WTC11 (cell line): ENCODE data around the gene NDUFB10. TPM values are rescaled to one million over a fixed set of nuclear protein-coding genes. Genes with fewer than 3 reads are reported as not detected.

ENCODE experiments used
- ATAC-seq: fragments of 200-7000 bp; cut with Tn5 transposase; 2 replicates; pipeline ENCODE4 v1.10.0; 2021; ENCODE audit warnings: mild to moderate bottlenecking, moderate library complexity
- CTCF ChIA-PET: fragments of 300-600 bp; sonication (Branson Sonifier 250); formaldehyde crosslinking; loops from one replicate; lab custom pipeline; 2021; ENCODE audit warnings: antibody characterized with exemption; lab: Charles Lee
- POLR2A ChIA-PET: fragments of 350-600 bp; sonication (Branson Sonifier 250); formaldehyde crosslinking; loops from one replicate; lab custom pipeline; 2021; ENCODE audit warnings: antibody characterized with exemption; lab: Charles Lee
- DNase-seq: peaks from one replicate; pipeline ENCODE4 v3.0.0; 2021; ENCODE audit warnings: low spot score
- H3K27ac Mint-ChIP-seq: 2 replicates; pipeline ENCODE4 v1.8.0; 2021; ENCODE audit warnings: mixed read lengths
- H3K27me3 Mint-ChIP-seq: 2 replicates; pipeline ENCODE4 v1.8.0; 2021; ENCODE audit warnings: low read depth, mild to moderate bottlenecking, moderate library complexity, mixed read lengths
- H3K36me3 Mint-ChIP-seq: 2 replicates; pipeline ENCODE4 v1.8.0; 2021; ENCODE audit warnings: mixed read lengths
- H3K4me1 Mint-ChIP-seq: 2 replicates; pipeline ENCODE4 v1.8.0; 2022; ENCODE audit warnings: mixed read lengths
- H3K4me3 Mint-ChIP-seq: 2 replicates; pipeline ENCODE4 v1.8.0; 2021; ENCODE audit warnings: mild to moderate bottlenecking, moderate library complexity, mixed read lengths
- H3K9me3 Mint-ChIP-seq: 2 replicates; pipeline ENCODE4 v1.8.0; 2021; ENCODE audit warnings: mixed read lengths
- CBFB ChIP-seq: sonication (generic); formaldehyde crosslinking; IDR thresholded peaks from 2 replicates; pipeline ENCODE4 v1.8.1; 2022; ENCODE audit warnings: mild to moderate bottlenecking, low read depth, missing genetic modification reagents
- ETV6 ChIP-seq: sonication (generic); formaldehyde crosslinking; IDR thresholded peaks from 2 replicates; pipeline ENCODE4 v1.8.1; 2022; ENCODE audit warnings: mild to moderate bottlenecking, missing genetic modification reagents
- FOXP1 ChIP-seq: sonication (generic); formaldehyde crosslinking; IDR thresholded peaks from 2 replicates; pipeline ENCODE4 v1.8.0; 2022; ENCODE audit warnings: missing genetic modification reagents, mild to moderate bottlenecking, moderate library complexity, borderline replicate concordance
- NR2C2 ChIP-seq: sonication (generic); formaldehyde crosslinking; IDR thresholded peaks from 2 replicates; pipeline ENCODE4 v1.8.0; 2022; ENCODE audit warnings: mild to moderate bottlenecking, missing genetic modification reagents
- SMAD3 ChIP-seq: sonication (generic); formaldehyde crosslinking; IDR thresholded peaks from 2 replicates; pipeline ENCODE4 v1.8.0; 2022; ENCODE audit warnings: missing genetic modification reagents, mild to moderate bottlenecking, borderline replicate concordance
- TCF7 ChIP-seq: sonication (generic); formaldehyde crosslinking; IDR thresholded peaks from 2 replicates; pipeline ENCODE4 v1.8.0; 2022; ENCODE audit warnings: mild to moderate bottlenecking, low read depth, missing genetic modification reagents, moderate library complexity
- ZNF121 ChIP-seq: sonication (generic); formaldehyde crosslinking; IDR thresholded peaks from 2 replicates; pipeline ENCODE4 v1.8.0; 2023; ENCODE audit warnings: missing genetic modification reagents
- ZNF219 ChIP-seq: sonication (generic); formaldehyde crosslinking; IDR thresholded peaks from 2 replicates; pipeline ENCODE4 v1.8.0; 2023; ENCODE audit warnings: missing genetic modification reagents, mild to moderate bottlenecking, borderline replicate concordance
- ZNF232 ChIP-seq: sonication (generic); formaldehyde crosslinking; IDR thresholded peaks from 2 replicates; pipeline ENCODE4 v1.8.0; 2022; ENCODE audit warnings: mild to moderate bottlenecking, missing genetic modification reagents
- total RNA-seq: library from RNA; stranded (reverse); gene quantifications from 3 replicates; pipeline ENCODE4 v1.2.3, GENCODE V29; 2021
- TF ChIP-seq, protein P1 (sequence below): sonication (generic); formaldehyde crosslinking; IDR thresholded peaks from 2 replicates; pipeline ENCODE4 v1.8.1; 2022; ENCODE audit warnings: mild to moderate bottlenecking, moderate library complexity, missing genetic modification reagents
- TF ChIP-seq, protein P2 (sequence below): sonication (generic); formaldehyde crosslinking; IDR thresholded peaks from 2 replicates; pipeline ENCODE4 v1.8.1; 2023; ENCODE audit warnings: mild to moderate bottlenecking, moderate library complexity, missing genetic modification reagents
- TF ChIP-seq, protein P3 (sequence below): sonication (generic); formaldehyde crosslinking; IDR thresholded peaks from 2 replicates; pipeline ENCODE4 v1.8.1; 2022; ENCODE audit warnings: low read depth, missing genetic modification reagents, borderline replicate concordance
- TF ChIP-seq, protein P4 (sequence below): fragments of 250-450 bp; sonication (Bioruptor Pico); conservative IDR thresholded peaks from 2 replicates; pipeline ENCODE4 v1.9.0; 2021; ENCODE audit warnings: mild to moderate bottlenecking
- TF ChIP-seq, protein P5 (sequence below): sonication (generic); formaldehyde crosslinking; IDR thresholded peaks from 2 replicates; pipeline ENCODE4 v1.8.1; 2022; ENCODE audit warnings: low read depth, mild to moderate bottlenecking, moderate library complexity, missing genetic modification reagents, borderline replicate concordance
- TF ChIP-seq, protein P6 (sequence below): fragments of 250-450 bp; sonication (Bioruptor Pico); IDR thresholded peaks from 2 replicates; pipeline ENCODE4 v1.9.0; 2021; ENCODE audit warnings: mild to moderate bottlenecking
- TF ChIP-seq, protein P7 (sequence below): sonication (generic); formaldehyde crosslinking; IDR thresholded peaks from 2 replicates; pipeline ENCODE4 v1.8.1; 2023; ENCODE audit warnings: mild to moderate bottlenecking, missing genetic modification reagents
- TF ChIP-seq, protein P8 (sequence below): sonication (generic); formaldehyde crosslinking; IDR thresholded peaks from 2 replicates; pipeline ENCODE4 v1.8.1; 2023; ENCODE audit warnings: mild to moderate bottlenecking, missing genetic modification reagents, moderate library complexity

Gene NDUFB10
- total RNA-seq, 1 experiment from 2014 or later: 228 TPM

DNA sequence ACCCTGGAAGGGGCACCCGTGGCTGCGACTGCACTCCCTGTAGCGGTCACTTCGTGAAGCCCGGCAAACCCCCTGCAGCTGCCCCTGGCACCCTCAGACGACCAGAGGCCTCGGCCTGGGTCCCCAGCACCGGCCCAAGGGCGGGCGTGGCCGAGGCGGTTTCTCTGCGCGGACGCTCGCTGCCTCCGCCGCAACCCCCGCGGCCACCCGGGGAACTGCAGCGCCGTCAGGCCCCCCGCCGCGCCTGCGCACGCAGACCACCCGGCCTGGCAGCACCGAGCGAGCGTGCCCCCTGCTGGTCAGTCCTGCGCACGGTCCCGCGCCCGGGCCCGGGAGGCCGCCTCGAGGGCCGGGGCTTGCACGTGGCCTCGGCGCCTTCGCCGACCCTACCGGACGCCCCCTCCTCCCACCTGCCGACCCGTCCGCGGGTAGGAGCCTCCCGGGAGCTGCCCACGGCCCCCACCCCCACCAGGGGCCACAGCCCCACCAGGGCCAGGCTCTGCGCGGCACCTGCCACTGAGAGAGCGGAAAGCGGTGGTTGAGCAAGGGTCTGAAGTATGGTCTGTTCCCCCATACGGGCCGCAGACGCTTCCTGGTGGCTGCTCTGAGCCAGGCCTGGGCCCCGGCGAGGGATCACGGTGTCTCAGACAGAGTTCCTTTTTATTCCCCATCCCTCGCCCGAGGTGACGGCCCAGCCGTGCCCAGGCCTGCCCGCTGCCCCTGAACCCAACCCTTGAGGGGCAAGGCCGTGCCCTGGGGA is 29.6 kb upstream of the NDUFB10 start (continued):
- TF ChIP-seq, protein P1, sequence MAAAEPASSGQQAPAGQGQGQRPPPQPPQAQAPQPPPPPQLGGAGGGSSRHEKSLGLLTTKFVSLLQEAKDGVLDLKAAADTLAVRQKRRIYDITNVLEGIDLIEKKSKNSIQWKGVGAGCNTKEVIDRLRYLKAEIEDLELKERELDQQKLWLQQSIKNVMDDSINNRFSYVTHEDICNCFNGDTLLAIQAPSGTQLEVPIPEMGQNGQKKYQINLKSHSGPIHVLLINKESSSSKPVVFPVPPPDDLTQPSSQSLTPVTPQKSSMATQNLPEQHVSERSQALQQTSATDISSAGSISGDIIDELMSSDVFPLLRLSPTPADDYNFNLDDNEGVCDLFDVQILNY (CRISPR knock-in tag): peak; percentile 95
- TF ChIP-seq, protein P2, sequence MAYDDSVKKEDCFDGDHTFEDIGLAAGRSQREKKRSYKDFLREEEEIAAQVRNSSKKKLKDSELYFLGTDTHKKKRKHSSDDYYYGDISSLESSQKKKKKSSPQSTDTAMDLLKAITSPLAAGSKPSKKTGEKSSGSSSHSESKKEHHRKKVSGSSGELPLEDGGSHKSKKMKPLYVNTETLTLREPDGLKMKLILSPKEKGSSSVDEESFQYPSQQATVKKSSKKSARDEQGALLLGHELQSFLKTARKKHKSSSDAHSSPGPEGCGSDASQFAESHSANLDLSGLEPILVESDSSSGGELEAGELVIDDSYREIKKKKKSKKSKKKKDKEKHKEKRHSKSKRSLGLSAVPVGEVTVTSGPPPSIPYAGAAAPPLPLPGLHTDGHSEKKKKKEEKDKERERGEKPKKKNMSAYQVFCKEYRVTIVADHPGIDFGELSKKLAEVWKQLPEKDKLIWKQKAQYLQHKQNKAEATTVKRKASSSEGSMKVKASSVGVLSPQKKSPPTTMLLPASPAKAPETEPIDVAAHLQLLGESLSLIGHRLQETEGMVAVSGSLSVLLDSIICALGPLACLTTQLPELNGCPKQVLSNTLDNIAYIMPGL (CRISPR knock-in tag): peak; percentile 97
- TF ChIP-seq CBFB (CRISPR knock-in tag) (0 out of 2 replicates have a peak, but pooled peaks have one; percentile 21), FOXP1 (CRISPR knock-in tag) (peak; percentile 98), ZNF219 (peak; percentile 79; the same call in 1 of the 2 replicates), ZNF232 (CRISPR knock-in tag) (peak; percentile 90; the same call in 1 of the 2 replicates), ZNF121 (CRISPR knock-in tag) (no peak), NR2C2 (peak; percentile 84), SMAD3 (CRISPR knock-in tag) (peak; percentile 35; the same call in 1 of the 2 replicates), ETV6 (CRISPR knock-in tag) (peak; percentile 93)
- TF ChIP-seq, protein P3, sequence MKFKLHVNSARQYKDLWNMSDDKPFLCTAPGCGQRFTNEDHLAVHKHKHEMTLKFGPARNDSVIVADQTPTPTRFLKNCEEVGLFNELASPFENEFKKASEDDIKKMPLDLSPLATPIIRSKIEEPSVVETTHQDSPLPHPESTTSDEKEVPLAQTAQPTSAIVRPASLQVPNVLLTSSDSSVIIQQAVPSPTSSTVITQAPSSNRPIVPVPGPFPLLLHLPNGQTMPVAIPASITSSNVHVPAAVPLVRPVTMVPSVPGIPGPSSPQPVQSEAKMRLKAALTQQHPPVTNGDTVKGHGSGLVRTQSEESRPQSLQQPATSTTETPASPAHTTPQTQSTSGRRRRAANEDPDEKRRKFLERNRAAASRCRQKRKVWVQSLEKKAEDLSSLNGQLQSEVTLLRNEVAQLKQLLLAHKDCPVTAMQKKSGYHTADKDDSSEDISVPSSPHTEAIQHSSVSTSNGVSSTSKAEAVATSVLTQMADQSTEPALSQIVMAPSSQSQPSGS (CRISPR knock-in tag): no peak
- TF ChIP-seq, protein P4, sequence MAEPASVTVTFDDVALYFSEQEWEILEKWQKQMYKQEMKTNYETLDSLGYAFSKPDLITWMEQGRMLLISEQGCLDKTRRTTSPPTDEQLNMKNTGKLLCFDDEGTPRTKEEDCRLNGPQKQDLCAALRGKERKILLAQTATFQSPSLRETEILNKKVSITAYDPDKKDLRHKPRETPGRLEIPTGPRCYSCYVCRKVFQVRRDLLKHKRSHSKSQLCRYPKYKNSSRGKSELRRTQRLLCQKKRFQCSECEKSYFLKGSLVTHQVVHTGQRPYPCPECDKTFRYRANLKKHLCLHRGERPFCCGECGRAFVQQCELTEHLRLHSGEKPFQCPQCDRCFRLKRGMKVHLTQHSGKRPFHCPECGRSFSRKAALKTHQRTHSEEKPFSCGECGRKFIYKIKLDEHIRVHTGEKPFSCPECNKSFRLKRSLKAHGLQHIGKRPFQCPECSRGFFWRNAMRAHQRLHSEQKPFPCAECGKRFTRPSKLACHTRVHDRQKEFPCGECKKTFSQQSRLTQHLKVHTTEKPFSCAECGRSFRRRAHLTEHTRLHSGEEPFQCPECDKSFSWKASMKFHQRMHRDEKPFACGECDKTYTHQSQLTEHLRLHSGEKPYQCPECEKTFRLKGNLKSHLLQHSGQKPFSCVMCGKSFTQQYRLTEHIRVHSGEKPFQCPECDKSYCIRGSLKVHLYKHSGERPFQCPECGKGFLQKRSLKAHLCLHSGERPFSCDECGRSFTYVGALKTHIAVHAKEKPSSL (CRISPR knock-in tag): no peak
- TF ChIP-seq, protein P5, sequence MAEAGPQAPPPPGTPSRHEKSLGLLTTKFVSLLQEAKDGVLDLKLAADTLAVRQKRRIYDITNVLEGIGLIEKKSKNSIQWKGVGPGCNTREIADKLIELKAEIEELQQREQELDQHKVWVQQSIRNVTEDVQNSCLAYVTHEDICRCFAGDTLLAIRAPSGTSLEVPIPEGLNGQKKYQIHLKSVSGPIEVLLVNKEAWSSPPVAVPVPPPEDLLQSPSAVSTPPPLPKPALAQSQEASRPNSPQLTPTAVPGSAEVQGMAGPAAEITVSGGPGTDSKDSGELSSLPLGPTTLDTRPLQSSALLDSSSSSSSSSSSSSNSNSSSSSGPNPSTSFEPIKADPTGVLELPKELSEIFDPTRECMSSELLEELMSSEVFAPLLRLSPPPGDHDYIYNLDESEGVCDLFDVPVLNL: peak; percentile 84

DNA sequence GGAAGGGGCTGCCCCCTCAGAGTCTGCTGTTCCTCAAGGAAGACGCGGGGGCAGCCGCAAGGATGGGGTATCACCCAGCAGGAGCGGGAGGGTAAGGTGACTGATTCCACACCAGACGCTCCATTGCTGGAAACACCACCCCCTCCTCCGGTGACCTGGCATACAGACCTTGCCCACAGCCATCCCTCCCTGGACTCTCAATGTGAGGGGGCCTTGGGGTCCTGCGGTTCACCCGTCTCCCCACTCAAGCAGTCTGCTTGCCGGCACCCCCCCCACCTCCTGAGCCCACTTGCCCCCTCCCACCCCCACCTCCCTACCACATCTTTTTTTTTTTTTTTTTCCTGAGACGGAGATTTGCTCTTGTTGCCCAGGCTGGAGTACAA is 29.0 kb upstream of the NDUFB10 start:
- no peak for ATAC-seq
- Mint-ChIP-seq H3K9me3 (no peaks in the 10 kb centered on the region), H3K27me3 (peaks cover 37% of the 10 kb centered on the region), H3K36me3 (no peaks in the 10 kb centered on the region), H3K27ac (no peak overlapping the region), H3K4me1 (peaks cover 8% of the 10 kb centered on the region), H3K4me3 (no peak overlapping the region)
- POLR2A ChIA-PET: no interaction called here
- no peak for DNase-seq
- CTCF ChIA-PET: no interaction called here
- TF ChIP-seq, protein P6, sequence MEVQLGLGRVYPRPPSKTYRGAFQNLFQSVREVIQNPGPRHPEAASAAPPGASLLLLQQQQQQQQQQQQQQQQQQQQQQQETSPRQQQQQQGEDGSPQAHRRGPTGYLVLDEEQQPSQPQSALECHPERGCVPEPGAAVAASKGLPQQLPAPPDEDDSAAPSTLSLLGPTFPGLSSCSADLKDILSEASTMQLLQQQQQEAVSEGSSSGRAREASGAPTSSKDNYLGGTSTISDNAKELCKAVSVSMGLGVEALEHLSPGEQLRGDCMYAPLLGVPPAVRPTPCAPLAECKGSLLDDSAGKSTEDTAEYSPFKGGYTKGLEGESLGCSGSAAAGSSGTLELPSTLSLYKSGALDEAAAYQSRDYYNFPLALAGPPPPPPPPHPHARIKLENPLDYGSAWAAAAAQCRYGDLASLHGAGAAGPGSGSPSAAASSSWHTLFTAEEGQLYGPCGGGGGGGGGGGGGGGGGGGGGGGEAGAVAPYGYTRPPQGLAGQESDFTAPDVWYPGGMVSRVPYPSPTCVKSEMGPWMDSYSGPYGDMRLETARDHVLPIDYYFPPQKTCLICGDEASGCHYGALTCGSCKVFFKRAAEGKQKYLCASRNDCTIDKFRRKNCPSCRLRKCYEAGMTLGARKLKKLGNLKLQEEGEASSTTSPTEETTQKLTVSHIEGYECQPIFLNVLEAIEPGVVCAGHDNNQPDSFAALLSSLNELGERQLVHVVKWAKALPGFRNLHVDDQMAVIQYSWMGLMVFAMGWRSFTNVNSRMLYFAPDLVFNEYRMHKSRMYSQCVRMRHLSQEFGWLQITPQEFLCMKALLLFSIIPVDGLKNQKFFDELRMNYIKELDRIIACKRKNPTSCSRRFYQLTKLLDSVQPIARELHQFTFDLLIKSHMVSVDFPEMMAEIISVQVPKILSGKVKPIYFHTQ (CRISPR knock-in tag): no peak
- TF ChIP-seq, protein P7, sequence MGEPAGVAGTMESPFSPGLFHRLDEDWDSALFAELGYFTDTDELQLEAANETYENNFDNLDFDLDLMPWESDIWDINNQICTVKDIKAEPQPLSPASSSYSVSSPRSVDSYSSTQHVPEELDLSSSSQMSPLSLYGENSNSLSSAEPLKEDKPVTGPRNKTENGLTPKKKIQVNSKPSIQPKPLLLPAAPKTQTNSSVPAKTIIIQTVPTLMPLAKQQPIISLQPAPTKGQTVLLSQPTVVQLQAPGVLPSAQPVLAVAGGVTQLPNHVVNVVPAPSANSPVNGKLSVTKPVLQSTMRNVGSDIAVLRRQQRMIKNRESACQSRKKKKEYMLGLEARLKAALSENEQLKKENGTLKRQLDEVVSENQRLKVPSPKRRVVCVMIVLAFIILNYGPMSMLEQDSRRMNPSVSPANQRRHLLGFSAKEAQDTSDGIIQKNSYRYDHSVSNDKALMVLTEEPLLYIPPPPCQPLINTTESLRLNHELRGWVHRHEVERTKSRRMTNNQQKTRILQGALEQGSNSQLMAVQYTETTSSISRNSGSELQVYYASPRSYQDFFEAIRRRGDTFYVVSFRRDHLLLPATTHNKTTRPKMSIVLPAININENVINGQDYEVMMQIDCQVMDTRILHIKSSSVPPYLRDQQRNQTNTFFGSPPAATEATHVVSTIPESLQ: no peak
- TF ChIP-seq TCF7 (CRISPR knock-in tag): no peak
- TF ChIP-seq, protein P8, sequence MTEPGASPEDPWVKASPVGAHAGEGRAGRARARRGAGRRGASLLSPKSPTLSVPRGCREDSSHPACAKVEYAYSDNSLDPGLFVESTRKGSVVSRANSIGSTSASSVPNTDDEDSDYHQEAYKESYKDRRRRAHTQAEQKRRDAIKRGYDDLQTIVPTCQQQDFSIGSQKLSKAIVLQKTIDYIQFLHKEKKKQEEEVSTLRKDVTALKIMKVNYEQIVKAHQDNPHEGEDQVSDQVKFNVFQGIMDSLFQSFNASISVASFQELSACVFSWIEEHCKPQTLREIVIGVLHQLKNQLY (CRISPR knock-in tag): no peak
